ENCODE measurements around the gene GMNN. TPM values are rescaled to one million over a fixed set of nuclear protein-coding genes. Genes with fewer than 3 reads are reported as not detected.

GMNN gene
- total RNA-seq, 1 experiment from 2014 or later: 22.4 TPM

GRCh38 chr6:24766680-24767462, 7.9 kb upstream of the GMNN start:
- peaks cover 11% of the 10 kb centered on the region for H3K4me1 Mint-ChIP-seq (ENCODE audit: insufficient read depth, unreplicated experiment)
- no TSS peak for BruUV-seq (replicated peaks)
- no peaks in the 10 kb centered on the region for H3K27me3 Mint-ChIP-seq (ENCODE audit: insufficient read depth, unreplicated experiment)
- no peaks in the 10 kb centered on the region for H3K36me3 Mint-ChIP-seq (ENCODE audit: insufficient read depth, unreplicated experiment)
- intact Hi-C loops (cut with micrococcal nuclease): loop anchor here (1.0 to 2.0 kb wide), 5 partner anchors 48 to 336 kb away; partner anchors contain the start of gene C6orf62
- no peak overlapping the region for H3K4me3 Mint-ChIP-seq (ENCODE audit: unreplicated experiment)
- TF ChIP-seq CTCF (IDR thresholded peaks at IDR 0.05; ENCODE audit: unreplicated experiment): peak; percentile 58
- DNase-seq (ENCODE audit: unreplicated experiment): peak; percentile 45
- CTCF ChIA-PET: interaction anchor here (0.5 to 3.8 kb wide), 23 partner anchors 13 to 879 kb away, joined by 3 to 14 read pairs (median 4); partner anchors contain the start of gene C6orf62
- H3K27ac Mint-ChIP-seq (ENCODE audit: low read depth, unreplicated experiment): no peak overlapping the region
- no peaks in the 10 kb centered on the region for H3K9me3 Mint-ChIP-seq (ENCODE audit: unreplicated experiment)
- POLR2A ChIA-PET: interaction anchor here (0.7 to 5.3 kb wide), 6 partner anchors 9 to 185 kb away, joined by 3 to 25 read pairs (median 4); partner anchors contain the start of gene C6orf62

- Mint-ChIP-seq H3K27me3 (ENCODE audit: insufficient read depth, unreplicated experiment) (no peaks in the 10 kb centered on the region), H3K4me1 (ENCODE audit: insufficient read depth, unreplicated experiment) (peaks cover 9% of the 10 kb centered on the region), H3K27ac (ENCODE audit: low read depth, unreplicated experiment) (no peak overlapping the region), H3K4me3 (ENCODE audit: unreplicated experiment) (no peak overlapping the region), H3K36me3 (ENCODE audit: insufficient read depth, unreplicated experiment) (no peaks in the 10 kb centered on the region), H3K9me3 (ENCODE audit: unreplicated experiment) (no peaks in the 10 kb centered on the region)
- no peak for DNase-seq (ENCODE audit: unreplicated experiment)
- POLR2A ChIA-PET: interaction anchor here (3.5 kb wide), 1 partner anchor 50 kb away, joined by 21 read pairs; the partner anchor contains the start of gene C6orf62
- CTCF ChIA-PET: interaction anchor here (0.7 to 3.8 kb wide), 3 partner anchors 53 to 286 kb away, joined by 3 to 14 read pairs (median 3); no protein-coding TSS in a partner anchor
- intact Hi-C loops (cut with micrococcal nuclease): no loop called here
- BruUV-seq (replicated peaks): no TSS peak
- TF ChIP-seq CTCF (IDR thresholded peaks at IDR 0.05; ENCODE audit: unreplicated experiment): no peak
Observed at GRCh38 chr6:24768361-24768760, 6.4 kb upstream of the GMNN start.

GRCh38 chr6:24775520-24776058, 852 bp downstream of the GMNN start:
- no peak for TF ChIP-seq CTCF (IDR thresholded peaks at IDR 0.05; ENCODE audit: unreplicated experiment)
- peak overlapping the region; percentile 64 for H3K27ac Mint-ChIP-seq (ENCODE audit: low read depth, unreplicated experiment)
- peaks cover 23% of the 10 kb centered on the region for H3K4me1 Mint-ChIP-seq (ENCODE audit: insufficient read depth, unreplicated experiment)
- H3K4me3 Mint-ChIP-seq (ENCODE audit: unreplicated experiment): peak overlapping the region; percentile 98
- H3K9me3 Mint-ChIP-seq (ENCODE audit: unreplicated experiment): no peaks in the 10 kb centered on the region
- POLR2A ChIA-PET: interaction anchor here (0.6 to 4.1 kb wide), 15 partner anchors 9 to 1108 kb away, joined by 3 to 32 read pairs (median 8); partner anchors contain the start of genes ACOT13, C6orf62 and TDP2
- intact Hi-C loops (cut with micrococcal nuclease): loop anchor here (1.0 to 10.0 kb wide), 4 partner anchors 55 to 829 kb away; no protein-coding TSS in a partner anchor
- no peaks in the 10 kb centered on the region for H3K27me3 Mint-ChIP-seq (ENCODE audit: insufficient read depth, unreplicated experiment)
- TSS peak; percentile 27 for BruUV-seq (replicated peaks)
- CTCF ChIA-PET: interaction anchor here (0.6 to 1.3 kb wide), 5 partner anchors 79 to 341 kb away, joined by 3 read pairs; no protein-coding TSS in a partner anchor
- H3K36me3 Mint-ChIP-seq (ENCODE audit: insufficient read depth, unreplicated experiment): peaks cover 13% of the 10 kb centered on the region
- DNase-seq (ENCODE audit: unreplicated experiment): peak; percentile 51

GRCh38 chr6:24777227-24777626, 2.5 kb downstream of the GMNN start:
- TF ChIP-seq CTCF (IDR thresholded peaks at IDR 0.05; ENCODE audit: unreplicated experiment): no peak
- H3K27ac Mint-ChIP-seq (ENCODE audit: low read depth, unreplicated experiment): peak overlapping the region; percentile 80
- no TSS peak for BruUV-seq (replicated peaks)
- H3K27me3 Mint-ChIP-seq (ENCODE audit: insufficient read depth, unreplicated experiment): no peaks in the 10 kb centered on the region
- no peaks in the 10 kb centered on the region for H3K9me3 Mint-ChIP-seq (ENCODE audit: unreplicated experiment)
- DNase-seq (ENCODE audit: unreplicated experiment): no peak
- intact Hi-C loops (cut with micrococcal nuclease): loop anchor here (10.0 kb wide), 1 partner anchor 828 kb away; no protein-coding TSS in a partner anchor
- POLR2A ChIA-PET: interaction anchor here (0.7 to 4.1 kb wide), 7 partner anchors 34 to 214 kb away, joined by 3 to 32 read pairs (median 10); partner anchors contain the start of gene C6orf62
- H3K4me3 Mint-ChIP-seq (ENCODE audit: unreplicated experiment): peak overlapping the region; percentile 98
- H3K4me1 Mint-ChIP-seq (ENCODE audit: insufficient read depth, unreplicated experiment): peaks cover 29% of the 10 kb centered on the region
- H3K36me3 Mint-ChIP-seq (ENCODE audit: insufficient read depth, unreplicated experiment): peaks cover 24% of the 10 kb centered on the region
- CTCF ChIA-PET: interaction anchor here (0.8 kb wide), 1 partner anchor 228 kb away, joined by 3 read pairs; no protein-coding TSS in a partner anchor

Data from MCF 10A (cell line).